Epithelial cell of esophagus (primary cell): ENCODE data around the gene HID1.

ENCODE experiments used
- DNase-seq: peaks from one replicate; pipeline ENCODE4 v3.0.0; 2010; ENCODE audit warnings: low read depth
- H3K4me3 ChIP-seq: 2 replicates; pipeline ENCODE4 v1.5.1; 2011; ENCODE audit warnings: mild to moderate bottlenecking, low read length, control low read depth
- CTCF ChIP-seq: IDR thresholded peaks from 2 replicates; pipeline ENCODE4 v1.5.1; 2011; ENCODE audit warnings: low read depth, mild to moderate bottlenecking, low read length, control low read depth, inconsistent platforms; ENCODE audit not compliant: insufficient read depth; ENCODE audit errors: missing control alignments

HID1 gene

GRCh38 chr17:74998783-74999182 is 26.2 kb upstream of the HID1 start:
- TF ChIP-seq CTCF, result no peak
- no peak overlapping the region for H3K4me3 ChIP-seq
- DNase-seq, result no peak

DNA sequence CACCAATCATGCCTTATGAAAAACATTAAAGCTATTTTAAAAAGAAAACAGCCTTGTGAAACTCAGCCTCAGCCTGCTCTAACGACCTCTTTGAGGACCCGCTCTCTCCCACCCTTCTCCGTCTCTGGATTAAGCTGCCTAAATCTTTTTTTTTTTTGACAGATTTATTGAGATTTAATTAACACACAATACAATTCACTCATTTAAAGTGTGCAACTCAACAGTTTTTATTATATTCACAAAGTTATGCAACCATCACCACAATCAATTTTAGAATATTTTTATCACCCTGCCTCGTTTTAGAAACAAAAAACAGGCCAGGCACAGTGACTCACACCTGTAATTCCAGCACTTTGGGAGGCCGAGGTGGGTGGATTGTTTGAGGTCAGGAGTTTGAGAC is 23.3 kb upstream of the HID1 start:
- no peak for TF ChIP-seq CTCF
- H3K4me3 ChIP-seq, result no peak overlapping the region
- DNase-seq, result no peak

DNA sequence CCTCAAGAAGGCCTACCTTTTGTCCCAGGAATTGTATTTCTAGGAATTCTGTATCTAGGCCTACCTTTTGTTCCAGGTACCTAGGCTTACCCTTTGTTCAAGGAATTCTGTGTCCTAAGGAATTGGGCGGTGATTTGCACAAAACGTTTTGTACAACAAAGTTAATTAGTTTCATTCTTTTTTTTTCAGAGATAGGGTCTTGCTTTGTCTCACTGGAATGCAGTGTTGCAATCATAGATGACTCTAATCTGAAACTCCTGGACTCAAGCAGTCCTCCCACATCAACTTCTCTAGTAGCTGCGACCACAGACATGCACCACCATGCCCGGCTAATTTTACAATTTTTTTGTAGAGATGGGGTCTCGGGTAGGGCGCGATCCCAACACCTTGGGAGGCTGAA is 21.9 kb upstream of the HID1 start:
- no peak for TF ChIP-seq CTCF
- H3K4me3 ChIP-seq, result no peak overlapping the region
- peak; percentile 65 for DNase-seq

DNA sequence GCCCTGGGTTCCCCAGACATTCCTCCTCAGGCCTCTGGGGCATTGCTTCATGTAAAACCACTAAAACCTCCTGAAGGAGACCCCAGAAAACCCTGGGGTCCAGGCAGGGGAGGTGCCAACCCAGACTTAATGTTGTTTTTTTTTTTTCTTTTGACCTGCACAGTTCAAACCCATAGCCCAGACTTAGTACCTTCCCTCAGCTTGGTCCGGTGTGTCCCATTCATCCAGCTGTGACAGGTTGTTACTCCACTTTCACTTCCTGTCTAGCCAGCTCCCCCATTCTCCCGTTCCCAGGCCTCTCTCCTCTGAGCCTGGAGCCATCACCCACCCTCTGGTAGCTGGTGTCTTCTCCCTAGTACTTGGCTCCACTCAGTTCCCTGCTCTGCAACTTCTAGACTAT is 19.7 kb upstream of the HID1 start:
- H3K4me3 ChIP-seq, result no peak overlapping the region
- peak; percentile 13 for DNase-seq
- no peak for TF ChIP-seq CTCF

- TF ChIP-seq CTCF, result no peak
- H3K4me3 ChIP-seq, result no peak overlapping the region
- no peak for DNase-seq
Observed at GRCh38 chr17:74990581-74991105, 18.1 kb upstream of the HID1 start.

DNA sequence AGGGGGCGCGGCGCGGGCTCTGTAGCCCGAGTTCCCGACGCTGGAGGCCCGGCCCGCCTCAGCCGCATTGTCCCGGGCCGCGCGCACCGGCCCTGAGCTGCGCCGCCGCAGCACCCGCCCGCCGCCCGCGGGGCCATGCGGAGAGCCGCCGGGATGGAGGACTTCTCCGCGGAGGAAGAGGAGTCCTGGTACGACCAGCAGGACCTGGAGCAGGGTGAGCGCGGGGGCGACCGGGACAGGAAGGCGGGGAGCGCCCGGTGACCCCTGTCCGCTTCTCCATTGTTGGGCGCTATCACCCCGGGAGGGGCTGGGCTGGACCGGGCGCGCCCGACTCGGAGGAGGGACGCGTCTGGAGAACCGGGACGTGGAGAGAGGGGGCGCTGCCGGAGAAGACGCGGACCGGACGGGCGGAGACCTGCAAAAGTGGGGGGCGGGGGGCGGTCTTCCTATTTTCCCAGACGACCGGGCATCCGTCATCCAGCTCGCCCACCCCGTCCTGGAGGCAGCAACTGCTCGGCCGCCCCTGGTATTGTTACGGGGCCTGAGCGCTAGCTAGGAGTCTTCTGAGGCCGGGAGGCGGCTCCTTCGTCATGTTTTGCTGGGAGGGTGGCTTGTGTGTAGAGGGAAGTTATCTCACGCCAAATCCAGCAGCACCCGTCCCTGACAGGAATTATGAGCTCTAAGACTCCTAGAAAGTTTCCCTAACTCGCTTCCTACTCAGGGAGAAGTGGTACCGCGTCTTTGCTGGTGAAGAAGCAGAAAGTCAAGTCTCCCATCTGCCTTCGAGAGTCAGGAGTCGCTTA is 15.6 kb upstream of the HID1 start:
- peak; percentile 23 for TF ChIP-seq CTCF
- peak overlapping the region; percentile 70 for H3K4me3 ChIP-seq
- peak; percentile 66 for DNase-seq

- peak within 1 kb of the TSS; percentile 70 for H3K4me3 ChIP-seq
- TF ChIP-seq CTCF, result no peak
- peak; percentile 94 for DNase-seq
Observed at GRCh38 chr17:74987418-74987908, 14.9 kb upstream of the HID1 start, which contains the start of gene CDR2L. Gene CDR2L, plus strand, starts transcription at chr17:74987632. Its CDS starts 412 bp downstream, at chr17:74988044.
